ENCODE data around the gene LRRTM4. TPM values are rescaled to one million over a fixed set of nuclear protein-coding genes. Genes with fewer than 3 reads are reported as not detected.

LRRTM4 gene
- total RNA-seq, 4 donors from 2014 or later: 0.24 to 38.4 (median 1.0) TPM; not detected in 1

GRCh38 chr2:77086051-77086450 lies 436.1 kb downstream of the LRRTM4 start:
- intact Hi-C loops (cut with DNase I; ENCODE audit: low total_unique reads): no loop called here
- no peaks in the 10 kb centered on the region for H3K9me3 ChIP-seq

GRCh38 chr2:77085561-77085960 lies 436.6 kb downstream of the LRRTM4 start:
- Histone ChIP-seq H3K9me3 (no peaks in the 10 kb centered on the region), H3K27me3 (no peaks in the 10 kb centered on the region), H3K27ac (no peak overlapping the region), H3K4me1 (no peaks in the 10 kb centered on the region), H3K36me3 (no peaks in the 10 kb centered on the region), H3K4me3 (no peak overlapping the region)
- no peak for DNase-seq
- intact Hi-C loops (cut with DNase I; ENCODE audit: low total_unique reads): no loop called here
- TF ChIP-seq POLR2A (IDR thresholded peaks at IDR 0.05): no peak
- no peak for TF ChIP-seq CTCF (IDR thresholded peaks at IDR 0.05)

More at GRCh38 chr2:77086051-77086450, 436.1 kb downstream of the LRRTM4 start:
- H3K4me1 ChIP-seq: no peaks in the 10 kb centered on the region
- no peaks in the 10 kb centered on the region for H3K36me3 ChIP-seq
- no peak for DNase-seq
- no peak overlapping the region for H3K4me3 ChIP-seq
- no peak overlapping the region for H3K27ac ChIP-seq
- TF ChIP-seq POLR2A (IDR thresholded peaks at IDR 0.05): no peak
- no peak for TF ChIP-seq CTCF (IDR thresholded peaks at IDR 0.05)
- H3K27me3 ChIP-seq: no peaks in the 10 kb centered on the region

GRCh38 chr2:77081597-77081996 lies 440.6 kb downstream of the LRRTM4 start:
- intact Hi-C loops (cut with DNase I; ENCODE audit: low total_unique reads): no loop called here
- H3K4me3 ChIP-seq: no peak overlapping the region
- no peak for DNase-seq
- TF ChIP-seq POLR2A (IDR thresholded peaks at IDR 0.05) (no peak), CTCF (IDR thresholded peaks at IDR 0.05) (no peak)
- no peaks in the 10 kb centered on the region for H3K36me3 ChIP-seq
- no peaks in the 10 kb centered on the region for H3K4me1 ChIP-seq
- no peak overlapping the region for H3K27ac ChIP-seq
- no peaks in the 10 kb centered on the region for H3K27me3 ChIP-seq
- no peaks in the 10 kb centered on the region for H3K9me3 ChIP-seq

- no peaks in the 10 kb centered on the region for H3K9me3 ChIP-seq
- no peaks in the 10 kb centered on the region for H3K4me1 ChIP-seq
- H3K36me3 ChIP-seq: no peaks in the 10 kb centered on the region
- H3K27me3 ChIP-seq: no peaks in the 10 kb centered on the region
- TF ChIP-seq POLR2A (IDR thresholded peaks at IDR 0.05): no peak
- no peak for TF ChIP-seq CTCF (IDR thresholded peaks at IDR 0.05)
- no peak overlapping the region for H3K4me3 ChIP-seq
- H3K27ac ChIP-seq: no peak overlapping the region
- intact Hi-C loops (cut with DNase I; ENCODE audit: low total_unique reads): no loop called here
- no peak for DNase-seq
Measured at GRCh38 chr2:77064324-77064723, 457.9 kb downstream of the LRRTM4 start.

GRCh38 chr2:77054938-77055337 lies 467.2 kb downstream of the LRRTM4 start:
- H3K4me3 ChIP-seq: no peak overlapping the region
- no peaks in the 10 kb centered on the region for H3K36me3 ChIP-seq
- no peak for DNase-seq
- H3K27me3 ChIP-seq: no peaks in the 10 kb centered on the region
- H3K27ac ChIP-seq: no peak overlapping the region
- no peaks in the 10 kb centered on the region for H3K9me3 ChIP-seq
- intact Hi-C loops (cut with DNase I; ENCODE audit: low total_unique reads): no loop called here
- H3K4me1 ChIP-seq: no peaks in the 10 kb centered on the region
- no peak for TF ChIP-seq POLR2A (IDR thresholded peaks at IDR 0.05)
- TF ChIP-seq CTCF (IDR thresholded peaks at IDR 0.05): no peak

Measured in uterus (tissue), 4 donors.